SJSA1 (cell line): ENCODE measurements around the gene STAT3. TPM values are rescaled to one million over a fixed set of nuclear protein-coding genes. Genes with fewer than 3 reads are reported as not detected.
"Not testable (repeated sequence)": the region's sequence is repeated elsewhere in the genome, so short reads cannot be mapped to it uniquely, and the experiment has no call there.

Experiments used
- DNase-seq, 2 experiments: peaks; one replicate each; pipeline ENCODE4 v3.0.0-alpha.2; 2015 to 2020; ENCODE audit warnings: low spot score in 2 of 2, low read depth in 1 of 2
- H3K27ac ChIP-seq: fragments of 250-450 bp; sonication (Bioruptor Pico); 2 replicates; pipeline ENCODE4 v1.5.1; 2020; ENCODE audit warnings: mild to moderate bottlenecking, moderate library complexity
- H3K27me3 ChIP-seq: fragments of 250-450 bp; sonication (Bioruptor Pico); replicated peaks from 2 replicates; pipeline ENCODE4 v1.5.1; 2020; ENCODE audit warnings: mild to moderate bottlenecking, moderate library complexity
- H3K36me3 ChIP-seq: fragments of 250-450 bp; sonication (Bioruptor Pico); 2 replicates; pipeline ENCODE4 v1.5.1; 2020; ENCODE audit warnings: mild to moderate bottlenecking
- H3K4me1 ChIP-seq: fragments of 250-450 bp; sonication (Bioruptor Pico); replicated peaks from 2 replicates; pipeline ENCODE4 v1.6.1; 2021; ENCODE audit warnings: mild to moderate bottlenecking
- H3K4me3 ChIP-seq: fragments of 250-450 bp; sonication (Bioruptor Pico); 2 replicates; pipeline ENCODE4 v1.5.1; 2020; ENCODE audit warnings: mild to moderate bottlenecking
- H3K9me3 ChIP-seq: fragments of 250-450 bp; sonication (Bioruptor Pico); replicated peaks from 2 replicates; pipeline ENCODE4 v1.5.1; 2020; ENCODE audit warnings: mild to moderate bottlenecking
- total RNA-seq: library from RNA; depleted of rRNA; stranded (reverse); fragments of >200 nt; shearing (Covaris generic); gene quantifications from 2 replicates; pipeline ENCODE4 v1.2.3, GENCODE V29; 2014

The STAT3 gene
- total RNA-seq, 1 experiment from 2014 or later = 65.8 TPM

DNA sequence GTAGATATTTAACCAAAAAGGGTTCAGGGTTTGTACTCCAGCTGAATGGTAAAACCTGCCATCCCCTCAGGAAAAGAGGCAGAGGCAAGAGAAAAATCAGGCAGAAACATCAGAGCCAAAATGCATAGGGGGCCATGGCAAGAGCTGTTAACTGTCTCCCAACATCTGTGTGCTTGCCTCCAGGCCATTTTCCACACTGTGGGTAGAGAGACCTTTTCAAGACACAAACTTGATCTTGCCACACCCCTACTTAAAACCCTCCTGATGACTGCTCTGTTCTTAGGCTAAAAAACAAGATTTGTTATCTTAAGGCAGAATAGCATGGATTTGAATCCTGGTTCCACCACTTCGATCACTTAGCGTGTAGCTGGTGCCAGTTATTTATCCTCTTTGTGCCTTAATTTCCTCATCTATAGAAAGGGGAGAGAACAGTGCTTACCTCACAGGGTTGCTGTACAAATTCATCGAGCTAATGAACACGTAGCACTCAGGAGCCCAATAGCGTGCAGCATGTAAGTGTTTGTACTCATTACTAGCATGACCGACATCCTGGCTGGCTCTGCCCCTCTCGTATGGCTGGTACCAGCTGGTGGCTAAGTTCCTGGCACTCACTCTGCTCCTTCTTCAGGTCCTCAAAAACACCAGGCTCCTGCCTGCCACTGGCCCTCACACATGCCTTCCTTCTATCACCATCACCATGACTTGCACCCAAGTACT, 25.8 kb downstream of the STAT3 start:
- Histone ChIP-seq H3K36me3 (no peaks in the 10 kb centered on the region), H3K4me3 (no peak overlapping the region), H3K27me3 (no peaks in the 10 kb centered on the region), H3K9me3 (no peaks in the 10 kb centered on the region), H3K27ac (no peak overlapping the region), H3K4me1 (peaks cover 39% of the 10 kb centered on the region)
- no peak for DNase-seq

DNA sequence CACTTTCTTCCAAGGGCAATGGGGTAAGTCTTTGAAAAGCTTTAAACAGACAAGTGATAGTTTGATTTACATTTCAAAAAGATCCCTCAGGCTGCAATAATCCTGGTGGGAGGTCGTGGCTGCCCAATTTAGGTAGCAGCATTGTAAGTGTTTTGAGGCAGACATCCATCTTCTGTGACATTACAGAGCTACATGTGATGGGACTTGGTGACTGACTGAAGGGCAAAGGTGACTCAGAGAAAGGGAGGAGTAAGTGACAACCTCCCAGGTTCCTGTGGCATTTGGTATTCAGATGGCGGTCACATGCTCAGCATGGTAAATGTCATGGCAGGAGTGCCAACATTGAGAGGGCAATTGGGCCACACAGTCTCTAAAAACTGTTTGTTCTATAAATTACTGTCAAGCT, 26.5 kb downstream of the STAT3 start:
- Histone ChIP-seq H3K36me3 (no peaks in the 10 kb centered on the region), H3K27me3 (no peaks in the 10 kb centered on the region), H3K27ac (no peak overlapping the region), H3K4me1 (peaks cover 39% of the 10 kb centered on the region), H3K9me3 (no peaks in the 10 kb centered on the region), H3K4me3 (no peak overlapping the region)
- DNase-seq = no peak

DNA sequence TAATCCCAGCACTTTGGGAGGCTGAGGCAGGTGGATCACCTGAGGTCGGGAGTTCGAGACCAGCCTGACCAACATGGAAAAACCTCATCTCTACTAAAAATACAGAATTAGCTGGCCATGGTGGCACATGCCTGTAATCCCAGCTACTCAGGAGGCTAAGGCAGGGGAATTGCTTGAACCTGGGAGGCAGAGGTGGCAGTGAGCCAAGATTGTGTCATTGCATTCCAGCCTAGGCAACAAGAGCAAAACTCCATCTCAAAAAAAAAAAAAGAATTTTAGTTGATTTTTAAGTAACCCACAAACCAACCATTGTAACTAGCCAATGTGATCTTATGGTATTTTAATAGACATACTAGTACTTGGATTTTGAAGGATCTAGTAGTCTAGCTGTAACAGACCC, 27.9 kb downstream of the STAT3 start:
- not testable (repeated sequence) for DNase-seq

DNA sequence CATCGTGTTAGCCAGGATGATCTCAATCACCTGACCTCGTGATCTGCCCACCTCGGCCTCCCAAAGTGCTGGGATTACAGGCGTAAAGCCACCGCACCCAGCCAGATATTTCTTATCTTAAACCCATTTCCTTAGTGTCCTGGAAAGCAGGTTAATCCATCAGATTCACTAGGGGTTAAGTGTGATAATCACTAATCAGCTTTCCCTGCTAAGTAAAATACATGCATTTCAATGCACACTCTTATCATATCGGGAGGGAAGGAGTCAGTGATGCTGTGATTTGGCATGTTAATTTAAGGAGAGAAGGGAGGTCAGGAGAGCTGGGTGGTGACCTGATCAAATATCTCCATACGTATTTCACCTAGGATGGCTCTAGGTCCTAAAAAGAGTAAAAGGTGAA, 29.1 kb downstream of the STAT3 start:
- H3K9me3 ChIP-seq = no peaks in the 10 kb centered on the region
- no peak for DNase-seq
- H3K4me3 ChIP-seq = no peak overlapping the region

More for the DNA sequence above, 27.9 kb downstream of the STAT3 start:
- not testable (repeated sequence) for H3K9me3 ChIP-seq, H3K36me3 ChIP-seq, H3K4me3 ChIP-seq, H3K27ac ChIP-seq, H3K27me3 ChIP-seq
- H3K4me1 ChIP-seq = peaks cover 39% of the 10 kb centered on the region

DNA sequence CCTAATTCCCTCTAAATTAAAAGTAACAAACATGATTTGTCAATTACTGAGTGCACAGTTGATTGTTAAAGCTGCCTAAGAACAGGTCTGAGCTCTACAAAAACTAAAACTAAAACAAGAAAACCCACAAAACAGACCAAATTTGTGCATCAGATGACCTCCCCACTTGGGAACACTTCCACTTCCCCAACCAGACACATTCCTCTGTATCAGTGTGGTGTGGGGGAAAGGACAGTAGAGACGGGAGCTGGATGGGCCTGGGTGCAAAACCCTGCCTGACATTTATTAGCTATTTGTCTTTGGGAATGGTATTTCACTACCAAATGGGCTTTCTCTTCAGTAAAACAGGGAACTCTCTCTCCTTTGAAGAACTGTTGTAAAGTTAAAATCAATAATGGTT, 29.8 kb downstream of the STAT3 start:
- H3K27ac ChIP-seq = no peak overlapping the region
- no peak overlapping the region for H3K4me3 ChIP-seq
- no peaks in the 10 kb centered on the region for H3K9me3 ChIP-seq
- H3K4me1 ChIP-seq = peaks cover 22% of the 10 kb centered on the region
- no peaks in the 10 kb centered on the region for H3K36me3 ChIP-seq
- H3K27me3 ChIP-seq = no peaks in the 10 kb centered on the region
- DNase-seq = no peak

More for the DNA sequence above, 29.1 kb downstream of the STAT3 start:
- Histone ChIP-seq H3K36me3 (no peaks in the 10 kb centered on the region), H3K4me1 (peaks cover 27% of the 10 kb centered on the region), H3K27ac (no peak overlapping the region), H3K27me3 (no peaks in the 10 kb centered on the region)

DNA sequence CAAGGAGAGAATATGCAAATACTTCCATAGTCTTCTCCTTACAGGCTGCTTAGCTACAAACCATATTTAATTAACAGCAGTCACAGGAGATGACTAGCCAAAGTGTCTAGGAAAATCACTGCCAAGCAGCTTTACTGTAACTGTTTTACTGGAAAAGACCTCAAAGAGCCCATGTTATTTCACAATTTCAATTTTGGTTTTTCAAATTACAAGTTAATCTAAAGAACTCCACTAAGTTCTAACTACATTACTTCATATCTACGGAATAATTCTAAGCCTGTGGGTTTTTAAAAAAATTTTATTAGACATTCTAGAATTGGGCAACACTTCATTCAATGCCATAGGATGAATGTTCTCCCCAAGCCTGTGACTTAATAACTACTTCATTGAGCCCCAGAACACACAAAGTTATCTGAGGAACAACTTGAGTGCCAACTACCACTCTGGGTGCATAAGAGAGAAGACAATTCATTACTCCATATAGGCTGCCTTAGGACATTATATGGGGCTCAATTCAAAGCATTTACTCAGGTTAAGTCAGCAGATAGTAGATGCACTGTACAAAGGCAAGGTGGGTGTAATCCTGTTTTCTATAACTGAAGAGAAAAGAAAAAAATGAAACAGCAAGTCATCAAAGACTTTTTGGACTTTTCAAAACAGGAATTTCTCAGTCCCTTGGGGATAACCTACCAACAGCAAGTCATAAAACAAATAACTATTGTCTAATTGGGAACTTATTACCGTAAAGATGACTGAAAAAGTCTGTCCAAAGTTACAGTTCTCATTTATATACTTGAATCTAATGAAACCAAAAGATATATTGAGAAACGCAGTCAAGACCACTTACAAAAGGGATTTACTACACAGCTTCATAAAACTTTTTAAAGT, 33.0 kb downstream of the STAT3 start:
- Histone ChIP-seq H3K9me3 (no peaks in the 10 kb centered on the region), H3K4me1 (0 out of 2 replicates have a peak, but pooled peaks cover under 1% of the 10 kb centered on the region), H3K36me3 (no peaks in the 10 kb centered on the region), H3K27ac (no peak overlapping the region), H3K4me3 (no peak overlapping the region), H3K27me3 (no peaks in the 10 kb centered on the region)
- no peak for DNase-seq

DNA sequence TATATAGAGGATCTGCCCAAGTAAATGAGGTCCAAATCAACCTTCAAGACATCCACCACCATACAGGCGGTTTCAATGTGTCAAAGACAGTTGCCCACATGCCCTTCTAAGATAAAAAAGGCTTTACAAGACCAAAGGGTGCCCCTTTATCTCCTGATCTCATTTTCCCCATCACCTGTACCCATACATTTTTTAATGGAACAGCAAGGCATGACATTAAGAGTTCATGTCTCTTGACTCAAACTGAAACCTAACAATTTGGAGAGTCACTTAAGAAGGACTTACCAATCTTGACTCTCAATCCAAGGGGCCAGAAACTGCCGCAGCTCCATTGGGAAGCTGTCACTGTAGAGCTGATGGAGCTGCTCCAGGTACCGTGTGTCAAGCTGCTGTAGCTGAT, 40.1 kb downstream of the STAT3 start:
- Histone ChIP-seq H3K9me3 (no peaks in the 10 kb centered on the region), H3K27me3 (no peaks in the 10 kb centered on the region), H3K27ac (no peak overlapping the region), H3K4me3 (no peak overlapping the region), H3K4me1 (peaks cover 10% of the 10 kb centered on the region), H3K36me3 (peaks cover 40% of the 10 kb centered on the region)
- DNase-seq = no peak

DNA sequence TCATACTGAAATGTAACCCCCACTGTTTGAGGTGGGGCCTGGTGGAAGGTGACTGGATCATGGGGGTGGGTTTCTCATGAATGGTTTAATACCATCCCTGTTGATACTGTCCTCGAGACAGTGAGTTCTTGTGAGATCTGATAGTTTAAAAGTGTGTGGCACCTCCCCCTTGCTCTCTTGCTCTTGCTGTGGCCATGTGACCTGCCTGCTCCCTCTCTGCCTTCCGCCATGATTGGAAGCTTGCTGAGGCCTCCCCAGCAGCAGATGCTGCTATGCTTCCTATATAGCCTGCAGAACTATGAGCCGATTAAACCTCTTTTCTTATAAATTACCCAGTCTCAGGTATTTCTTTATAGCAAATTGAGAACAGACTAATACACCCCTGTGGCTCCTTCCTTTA, 40.6 kb downstream of the STAT3 start:
- no peak overlapping the region for H3K4me3 ChIP-seq
- H3K36me3 ChIP-seq = peaks cover 45% of the 10 kb centered on the region
- H3K27me3 ChIP-seq = no peaks in the 10 kb centered on the region
- no peak overlapping the region for H3K27ac ChIP-seq
- peaks cover 13% of the 10 kb centered on the region for H3K4me1 ChIP-seq
- DNase-seq = no peak
- no peaks in the 10 kb centered on the region for H3K9me3 ChIP-seq

DNA sequence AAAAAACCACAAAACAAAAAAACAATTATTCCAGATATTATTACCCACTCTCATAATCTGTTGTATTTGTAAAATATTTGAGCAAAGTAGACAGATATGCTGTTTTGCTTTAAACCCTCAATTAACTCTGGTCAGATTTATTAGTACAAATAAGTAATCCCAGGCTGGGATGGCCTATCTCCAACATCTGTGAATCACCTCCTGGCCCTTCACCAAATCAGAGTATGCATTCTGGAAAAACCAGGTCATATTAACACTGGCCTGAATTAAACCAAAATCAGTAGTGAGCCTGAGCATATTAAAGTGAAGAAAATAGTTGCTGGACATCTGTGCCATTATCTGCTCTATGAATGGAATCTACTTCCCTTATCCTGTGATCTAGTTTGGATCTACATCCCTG, 41.0 kb downstream of the STAT3 start:
- peaks cover 49% of the 10 kb centered on the region for H3K36me3 ChIP-seq
- H3K4me1 ChIP-seq = peaks cover 17% of the 10 kb centered on the region
- no peaks in the 10 kb centered on the region for H3K27me3 ChIP-seq
- H3K9me3 ChIP-seq = no peaks in the 10 kb centered on the region
- H3K4me3 ChIP-seq = no peak overlapping the region
- DNase-seq = peak in 1 of 2 experiments; percentile 29
- H3K27ac ChIP-seq = no peak overlapping the region

DNA sequence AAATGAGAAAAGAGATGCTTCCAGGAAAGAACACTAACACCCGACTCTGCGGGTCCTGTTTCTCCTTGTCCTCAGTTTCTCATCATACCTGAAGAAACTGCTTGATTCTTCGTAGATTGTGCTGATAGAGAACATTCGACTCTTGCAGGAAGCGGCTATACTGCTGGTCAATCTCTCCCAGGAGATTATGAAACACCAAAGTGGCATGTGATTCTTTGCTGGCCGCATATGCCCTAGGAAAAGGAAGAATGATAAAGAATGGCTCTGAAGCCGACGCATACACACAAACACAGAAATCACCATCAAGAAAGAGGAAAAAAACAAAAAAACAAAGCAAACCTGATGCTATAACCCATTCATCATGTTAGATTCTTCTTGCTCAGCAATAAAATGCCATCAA, 41.8 kb downstream of the STAT3 start:
- H3K27me3 ChIP-seq = no peaks in the 10 kb centered on the region
- H3K9me3 ChIP-seq = no peaks in the 10 kb centered on the region
- no peak for DNase-seq
- peaks cover 56% of the 10 kb centered on the region for H3K36me3 ChIP-seq
- H3K4me1 ChIP-seq = peaks cover 19% of the 10 kb centered on the region
- no peak overlapping the region for H3K27ac ChIP-seq
- no peak overlapping the region for H3K4me3 ChIP-seq

DNA sequence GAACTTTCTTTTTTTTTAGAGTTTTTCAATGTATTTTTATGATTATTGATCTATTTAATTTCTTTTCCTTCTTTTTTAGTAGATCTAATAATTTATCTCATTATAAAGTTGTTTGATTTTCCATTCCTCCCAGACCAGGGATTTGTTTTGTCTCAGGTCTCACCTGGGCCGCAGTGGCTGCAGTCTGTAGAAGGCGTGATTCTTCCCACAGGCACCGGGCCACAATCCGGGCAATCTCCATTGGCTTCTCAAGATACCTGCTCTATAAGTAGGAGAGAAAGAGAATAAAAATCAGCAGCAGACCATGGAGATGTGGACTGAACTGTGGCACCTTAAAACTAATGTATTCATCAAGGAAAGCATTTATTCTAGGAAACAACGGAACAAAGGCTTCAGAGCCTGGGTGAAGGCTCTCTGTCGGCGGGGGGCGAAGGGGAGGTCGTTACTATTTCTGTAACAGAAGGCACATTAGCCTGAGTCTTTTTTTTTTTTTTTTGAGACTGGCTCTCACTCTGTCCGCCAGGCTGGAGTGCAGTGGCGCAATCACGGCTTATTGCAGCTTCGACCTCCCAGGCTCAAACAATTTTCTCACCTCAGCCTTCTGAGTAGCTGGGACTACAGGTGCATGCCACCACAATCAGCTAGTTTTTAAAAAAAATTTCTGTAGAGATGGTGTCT, 42.7 kb downstream of the STAT3 start:
- H3K27me3 ChIP-seq = no peaks in the 10 kb centered on the region
- H3K4me3 ChIP-seq = no peak overlapping the region
- H3K27ac ChIP-seq = no peak overlapping the region
- no peaks in the 10 kb centered on the region for H3K9me3 ChIP-seq
- DNase-seq = no peak
- H3K36me3 ChIP-seq = peaks cover 65% of the 10 kb centered on the region
- peaks cover 19% of the 10 kb centered on the region for H3K4me1 ChIP-seq

DNA sequence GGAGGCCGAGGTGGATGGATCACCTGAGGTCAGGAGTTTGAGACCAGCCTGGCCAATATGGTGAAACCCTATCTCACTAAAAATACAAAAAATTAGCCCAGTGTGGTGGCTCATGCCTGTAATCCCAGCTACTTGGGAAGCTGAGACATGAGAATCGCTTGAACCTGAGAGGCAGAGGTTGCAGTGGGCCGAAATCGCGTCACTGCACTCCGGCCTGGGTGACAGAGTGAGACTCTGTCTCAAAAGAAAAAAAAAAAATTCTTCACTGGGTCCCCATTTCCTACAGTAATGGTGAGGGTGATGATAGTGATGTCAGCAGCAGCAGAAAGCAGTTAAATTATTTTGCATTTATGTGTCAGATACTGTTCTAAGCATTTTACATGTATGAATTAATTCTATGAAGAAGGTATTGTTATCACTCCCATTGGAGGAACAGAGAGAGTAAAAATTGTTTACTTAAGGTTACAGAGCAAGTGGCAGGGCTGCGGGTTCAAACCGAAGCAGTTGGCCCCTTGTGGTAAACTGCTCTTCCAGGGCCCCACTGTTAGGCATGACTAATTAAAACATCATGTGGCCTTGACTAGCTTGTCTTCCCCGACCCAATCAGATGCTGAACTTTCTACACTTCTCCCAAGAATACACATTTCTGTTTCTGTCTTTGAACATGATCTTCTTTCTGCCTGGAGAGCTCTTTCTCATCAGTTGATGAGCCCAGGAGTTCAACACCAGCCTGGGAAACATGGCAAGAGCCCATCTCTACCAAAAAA, 45.8 kb downstream of the STAT3 start:
- Histone ChIP-seq H3K4me3 (no peak overlapping the region), H3K27me3 (no peaks in the 10 kb centered on the region), H3K4me1 (peaks cover 12% of the 10 kb centered on the region), H3K27ac (no peak overlapping the region), H3K36me3 (peaks cover 78% of the 10 kb centered on the region), H3K9me3 (no peaks in the 10 kb centered on the region)
- DNase-seq = no peak

DNA sequence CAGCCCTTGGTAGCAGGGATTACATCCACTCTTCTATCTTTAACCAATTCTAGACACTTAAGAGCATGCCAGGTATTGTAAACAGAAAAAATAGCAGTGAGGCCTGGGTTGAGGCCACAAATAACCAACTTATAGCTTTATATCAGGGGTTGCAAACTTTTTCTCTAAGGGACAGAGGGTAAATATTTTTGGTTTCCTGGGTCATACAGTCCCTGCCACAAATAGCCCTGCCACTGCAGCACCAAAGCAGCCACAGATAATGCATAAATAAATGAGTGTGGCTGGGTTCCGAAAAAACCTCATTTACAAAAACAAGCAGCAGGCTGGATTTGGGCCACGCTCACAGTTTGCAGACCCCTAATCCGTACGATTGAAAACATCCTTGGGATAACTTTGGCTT, 46.7 kb downstream of the STAT3 start:
- H3K9me3 ChIP-seq = no peaks in the 10 kb centered on the region
- H3K27ac ChIP-seq = no peak overlapping the region
- H3K27me3 ChIP-seq = no peaks in the 10 kb centered on the region
- peaks cover 82% of the 10 kb centered on the region for H3K36me3 ChIP-seq
- no peak for DNase-seq
- peaks cover 9% of the 10 kb centered on the region for H3K4me1 ChIP-seq
- no peak overlapping the region for H3K4me3 ChIP-seq
